Cardiac septum (tissue), 1 donor: Measurements from ENCODE around the gene CRYL1. TPM values are rescaled to one million over a fixed set of nuclear protein-coding genes. Genes with fewer than 3 reads are reported as not detected.

ENCODE experiments used
- DNase-seq: peaks from one replicate; pipeline ENCODE4 v3.0.0-alpha.2; 2020; ENCODE audit warnings: low spot score
- intact Hi-C: fragments of 100-400 bp; cut with DNase I; formaldehyde crosslinking; loops from one replicate; pipeline ENCODE4 v1.14.0; 2022
- total RNA-seq: library from RNA; stranded (reverse); fragmentation: NEBNext Ultra II Directional; extraction: Animal tissue kit (Norgen Biotek cat#: 25700); gene quantifications from one replicate; pipeline ENCODE4 v1.2.1, GENCODE V29; 2021
- donor health status: DM: no; HTN: no; CAD: no.

Gene CRYL1
- total RNA-seq, 1 donor from 2014 or later = 20.6 TPM

DNA sequence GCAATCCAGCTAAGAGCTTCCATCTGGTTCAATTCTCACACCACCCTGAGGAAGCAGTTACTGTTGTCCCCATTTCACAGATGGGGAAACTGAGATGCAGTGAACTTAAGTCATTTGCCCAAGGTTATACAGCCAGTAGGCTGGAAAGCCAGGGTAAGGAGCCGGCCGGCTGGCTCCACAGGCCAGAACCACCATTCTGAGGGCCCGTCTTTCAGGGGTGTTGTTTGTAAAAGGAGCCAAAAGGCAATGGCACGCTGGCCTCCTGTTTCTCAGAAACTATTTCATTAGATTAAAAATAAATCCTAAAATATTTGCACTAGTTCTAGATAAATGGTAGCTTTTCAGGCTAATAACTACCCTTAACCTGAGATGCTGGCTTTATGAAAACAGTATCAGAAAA lies 114.9 kb downstream of the CRYL1 start:
- DNase-seq = no peak
- intact Hi-C loops = no loop called here

DNA sequence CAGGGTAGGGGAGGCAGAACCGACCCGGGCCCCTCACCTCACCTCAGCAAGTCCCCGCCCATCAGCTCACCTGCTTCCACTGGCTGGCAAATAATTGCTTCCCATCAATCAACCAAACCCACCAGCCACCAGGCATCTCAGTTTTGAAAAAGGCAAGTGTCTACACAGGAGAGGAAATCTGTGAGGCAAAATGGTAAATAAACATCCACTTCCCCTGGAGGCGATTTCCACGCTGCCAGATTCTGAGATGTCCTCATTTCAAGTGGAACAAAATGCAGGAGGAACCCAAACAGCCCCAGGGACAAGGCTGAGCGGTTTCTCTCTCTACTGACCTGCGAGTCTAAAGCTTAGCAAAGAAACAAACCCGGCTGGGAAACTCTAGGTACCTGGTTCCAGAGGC lies 117.5 kb downstream of the CRYL1 start:
- no peak for DNase-seq
- intact Hi-C loops = no loop called here

DNA sequence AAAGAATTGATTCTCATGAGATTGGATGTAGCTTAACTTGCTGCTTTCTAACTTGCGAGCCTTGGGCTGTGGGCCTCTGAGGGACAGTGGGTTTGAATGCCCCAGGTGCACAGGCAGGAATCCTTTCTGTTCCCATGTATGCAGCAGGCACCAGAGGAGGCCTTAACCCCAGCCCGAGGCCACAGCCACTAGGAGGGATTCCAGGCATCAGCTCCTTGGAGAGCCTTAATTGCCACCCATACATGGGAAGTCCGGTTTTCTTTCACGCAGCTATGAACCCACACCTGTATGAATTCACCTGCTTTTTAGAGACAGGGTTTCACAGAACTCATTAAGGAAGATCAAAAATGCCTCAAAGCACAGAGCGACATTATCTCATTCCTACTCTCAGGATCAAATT lies 117.9 kb downstream of the CRYL1 start:
- DNase-seq = no peak
- intact Hi-C loops = no loop called here

DNA sequence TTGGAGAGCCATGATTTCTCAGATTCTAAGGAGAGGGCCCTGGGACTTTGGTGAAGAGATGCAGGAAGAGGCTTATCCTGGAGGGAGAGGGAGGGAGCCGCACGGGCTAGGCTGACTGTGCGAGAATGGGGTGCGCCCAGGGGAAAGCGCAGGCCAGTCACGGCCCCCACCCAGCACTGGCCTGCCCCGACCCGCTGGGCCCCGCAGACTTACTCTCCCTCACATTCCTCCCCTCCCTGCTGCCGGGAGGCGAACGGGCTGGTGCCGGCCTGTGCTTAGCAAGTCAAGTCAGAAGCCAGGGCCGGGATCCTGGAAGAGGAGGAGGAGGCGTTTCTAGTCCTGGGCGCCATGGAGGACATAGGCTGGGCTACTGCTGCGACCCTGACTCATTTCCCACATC lies 120.0 kb downstream of the CRYL1 start:
- intact Hi-C loops = no loop called here
- no peak for DNase-seq

DNA sequence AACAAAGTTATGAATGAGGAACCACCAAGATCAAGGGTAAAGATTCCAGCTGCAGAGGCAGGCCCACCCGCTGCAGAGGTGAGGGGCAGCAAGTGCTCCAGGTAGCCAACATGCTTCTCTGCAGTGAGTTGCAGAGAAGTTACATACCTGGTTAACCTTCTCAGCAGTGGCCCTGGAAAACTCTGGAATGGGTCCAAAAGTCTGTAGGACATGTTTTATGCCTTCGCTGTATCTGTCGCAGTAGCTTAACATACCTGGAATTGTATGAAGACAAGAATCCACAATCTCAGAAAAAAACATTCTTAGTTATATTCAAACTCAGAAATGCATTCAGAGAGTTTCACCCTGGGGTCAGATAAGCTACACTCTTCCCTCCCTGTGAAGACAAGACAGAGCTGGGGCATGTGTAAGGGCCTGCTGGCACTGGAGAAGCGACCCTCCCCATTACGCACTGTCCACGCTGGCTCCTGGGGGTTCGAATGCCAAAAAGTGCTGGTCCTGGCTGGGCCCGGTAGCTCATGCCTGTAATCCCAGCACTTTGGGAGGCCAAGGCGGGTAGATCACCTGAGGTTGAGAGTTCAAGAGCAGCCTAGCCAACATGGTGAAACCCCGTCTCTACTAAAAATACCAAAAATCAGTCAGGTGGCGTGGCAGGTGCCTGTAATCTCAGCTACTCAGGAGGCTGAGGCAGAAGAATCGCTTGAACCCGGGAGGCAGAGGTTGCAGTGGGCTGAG lies 121.0 kb downstream of the CRYL1 start:
- intact Hi-C loops = no loop called here
- DNase-seq = no peak

DNA sequence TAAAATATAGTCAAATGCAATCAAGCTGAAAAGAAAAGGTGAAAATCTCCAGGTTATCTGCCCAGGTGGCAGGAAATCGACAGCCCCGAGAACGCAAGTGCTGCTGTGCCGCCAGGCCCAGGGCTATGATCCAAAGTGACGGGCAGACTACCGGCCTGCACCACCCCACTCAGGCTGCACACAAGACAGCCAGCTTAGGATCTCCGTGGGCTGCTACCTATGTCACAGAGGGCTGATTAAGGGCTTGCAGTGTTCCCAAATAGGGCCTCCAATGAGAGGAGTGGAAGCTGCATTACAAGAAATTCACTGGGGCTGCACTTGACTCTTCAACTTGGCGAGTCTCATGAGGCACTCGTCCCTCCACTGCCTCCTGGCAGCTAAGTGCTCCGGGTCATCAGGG lies 121.8 kb downstream of the CRYL1 start:
- DNase-seq = no peak
- intact Hi-C loops = no loop called here

DNA sequence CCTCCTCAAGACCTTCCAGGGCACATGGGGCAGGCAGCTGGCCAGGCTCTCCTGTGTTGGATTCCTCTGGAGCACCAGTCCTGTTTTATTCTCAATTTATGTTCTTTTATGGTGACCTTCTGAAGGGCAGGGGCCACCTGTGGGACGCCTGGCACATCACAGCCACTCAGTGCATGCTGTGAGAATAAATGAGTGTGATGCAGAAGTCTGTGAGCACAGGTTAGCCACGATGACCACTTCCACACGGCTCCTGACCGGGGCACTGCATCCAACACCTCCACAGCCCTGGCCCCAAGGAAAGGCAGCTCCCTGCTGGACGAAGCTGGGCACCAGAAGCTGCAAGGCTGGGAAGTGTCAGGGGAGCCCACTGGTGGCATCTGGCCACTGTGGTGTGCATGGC lies 122.8 kb downstream of the CRYL1 start:
- intact Hi-C loops = no loop called here
- no peak for DNase-seq

DNA sequence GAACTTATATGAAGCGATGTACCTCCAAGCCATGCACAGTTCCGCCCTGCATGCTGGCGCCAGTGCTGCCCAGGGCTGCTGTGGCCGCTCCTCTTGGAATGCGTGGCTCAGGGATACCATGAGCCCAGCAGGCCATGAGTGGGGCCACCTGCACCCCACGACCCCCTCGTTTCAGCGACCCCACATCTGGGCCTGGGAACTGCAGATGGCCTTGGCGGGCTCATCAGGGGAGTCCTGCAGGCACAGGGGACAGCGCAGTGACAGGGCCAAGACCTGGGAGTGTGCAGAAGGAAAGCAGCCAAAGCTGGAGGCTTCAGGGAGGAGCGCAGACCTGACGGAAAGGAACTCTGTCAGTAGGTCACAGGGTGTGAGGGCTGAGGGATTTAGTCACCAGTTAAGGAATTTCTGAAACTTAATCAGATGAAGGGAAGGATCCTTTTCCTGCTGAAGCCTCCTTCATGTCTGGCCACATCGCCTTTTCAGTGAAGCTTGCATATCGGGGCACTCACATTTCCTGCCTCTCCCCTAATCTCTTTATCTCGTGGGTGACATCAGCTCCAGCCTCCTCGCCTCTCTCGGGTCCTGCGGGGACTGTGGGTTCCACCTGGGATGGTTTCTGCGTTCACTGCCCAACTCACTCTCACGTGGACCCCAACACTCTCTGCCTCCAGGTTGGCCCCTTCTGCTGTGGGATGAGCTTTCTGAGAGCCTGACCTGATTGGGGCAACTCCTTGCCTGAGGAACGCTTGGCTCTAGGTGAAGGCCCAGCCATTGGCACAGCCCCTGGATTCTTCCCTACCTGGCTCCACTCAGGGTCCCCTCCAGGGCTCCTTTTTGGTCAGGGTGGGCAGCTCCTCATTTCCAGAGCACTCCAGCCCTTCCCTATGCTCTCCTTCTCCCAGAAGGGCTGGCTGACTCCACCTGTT lies 123.5 kb downstream of the CRYL1 start:
- no peak for DNase-seq
- intact Hi-C loops = no loop called here

DNA sequence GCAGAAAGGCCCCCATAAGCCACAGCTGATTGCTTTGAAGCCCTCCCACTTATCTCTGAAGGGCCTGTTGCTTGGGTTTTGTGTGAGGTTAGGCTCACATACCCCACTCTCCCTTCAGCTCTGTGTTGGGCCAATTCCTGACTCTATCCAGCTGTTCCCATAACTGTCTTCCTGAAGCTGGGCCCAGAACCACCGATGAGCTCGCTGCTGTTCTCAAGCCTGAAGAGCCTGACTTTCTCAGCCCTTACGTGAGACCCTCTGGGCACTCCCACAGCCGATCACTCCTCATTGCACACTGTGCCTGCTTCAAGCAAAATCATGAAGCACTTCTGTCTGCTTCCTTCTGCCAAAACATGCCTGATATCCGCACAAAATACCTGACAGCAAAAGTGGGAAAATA lies 124.1 kb downstream of the CRYL1 start:
- DNase-seq = no peak
- intact Hi-C loops = no loop called here

DNA sequence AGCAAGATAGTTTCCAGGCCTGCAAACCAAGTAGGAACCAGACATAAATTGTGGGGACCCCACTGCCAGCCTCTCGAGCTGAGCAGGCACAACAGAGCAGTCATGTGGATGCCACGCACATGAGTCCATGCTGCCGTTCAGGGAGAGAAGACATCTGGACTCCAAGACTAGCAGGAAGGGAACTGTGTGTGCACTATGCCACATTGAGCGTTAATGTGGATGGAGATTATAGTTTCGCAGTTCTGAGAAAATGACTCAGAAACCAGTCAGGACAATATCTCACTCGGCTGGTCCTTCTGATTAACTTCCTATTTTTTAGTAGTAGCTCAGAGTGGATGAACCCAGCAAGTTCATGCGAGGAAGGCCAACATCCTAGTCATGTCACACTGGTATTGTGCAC lies 124.9 kb downstream of the CRYL1 start:
- intact Hi-C loops = no loop called here
- no peak for DNase-seq

DNA sequence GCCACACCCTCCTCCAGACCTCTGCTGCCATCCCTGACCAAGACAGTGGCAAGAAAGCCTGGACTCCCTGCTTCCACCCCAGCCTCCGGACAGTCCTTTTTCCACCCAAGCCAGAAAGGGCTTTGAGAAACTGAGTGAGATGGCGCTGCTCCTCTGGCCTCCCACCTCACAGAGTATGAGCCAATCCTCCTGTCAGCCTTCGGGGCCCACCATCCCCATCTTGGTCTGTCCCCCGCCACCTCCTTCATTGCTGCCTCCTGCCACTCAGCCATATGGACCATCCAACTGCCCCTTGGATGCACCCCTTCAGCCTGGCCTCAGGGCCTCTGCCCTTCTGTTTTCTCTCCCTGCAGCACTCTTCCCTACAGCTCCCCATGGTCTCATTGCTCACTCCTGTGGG lies 125.7 kb downstream of the CRYL1 start:
- intact Hi-C loops = no loop called here
- no peak for DNase-seq

DNA sequence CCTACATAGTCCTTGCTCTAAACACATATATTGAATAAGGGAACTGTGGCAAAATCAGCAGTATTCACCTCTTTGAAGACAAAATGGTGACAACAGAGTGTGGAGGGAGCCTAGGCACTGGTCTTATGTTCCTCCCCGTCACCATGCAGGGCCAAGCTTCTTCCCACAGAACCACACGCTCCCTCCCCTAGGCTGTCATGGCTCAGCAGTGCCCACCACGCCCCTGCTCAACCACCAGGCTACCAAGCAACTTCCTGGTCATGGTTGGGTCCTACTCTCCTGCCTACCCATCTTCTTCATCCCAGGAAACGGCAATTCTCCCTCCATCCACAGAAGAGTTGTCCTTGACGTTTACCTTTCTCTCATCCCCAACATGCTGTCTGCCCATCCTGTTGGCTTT lies 126.1 kb downstream of the CRYL1 start:
- no peak for DNase-seq
- intact Hi-C loops = no loop called here

DNA sequence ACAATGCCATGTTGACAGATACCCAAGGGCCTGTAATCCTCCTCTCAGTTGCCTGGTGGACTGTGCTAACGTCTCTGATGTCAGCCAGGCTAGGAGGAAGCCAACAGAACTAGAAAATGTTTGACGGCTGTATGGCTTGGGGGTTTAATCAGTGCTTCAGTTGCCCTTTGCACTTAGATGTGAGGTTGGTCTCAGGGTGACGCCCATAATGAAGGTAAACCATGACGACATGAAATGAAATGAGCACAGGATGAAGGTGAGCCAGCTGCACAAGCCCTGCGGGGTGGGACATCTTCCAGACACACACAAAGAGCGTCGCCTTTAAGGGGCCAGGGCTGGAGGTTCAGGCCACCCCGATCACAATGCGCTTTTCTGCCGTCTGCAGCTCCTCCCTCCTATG lies 127.2 kb downstream of the CRYL1 start:
- intact Hi-C loops = no loop called here
- no peak for DNase-seq

DNA sequence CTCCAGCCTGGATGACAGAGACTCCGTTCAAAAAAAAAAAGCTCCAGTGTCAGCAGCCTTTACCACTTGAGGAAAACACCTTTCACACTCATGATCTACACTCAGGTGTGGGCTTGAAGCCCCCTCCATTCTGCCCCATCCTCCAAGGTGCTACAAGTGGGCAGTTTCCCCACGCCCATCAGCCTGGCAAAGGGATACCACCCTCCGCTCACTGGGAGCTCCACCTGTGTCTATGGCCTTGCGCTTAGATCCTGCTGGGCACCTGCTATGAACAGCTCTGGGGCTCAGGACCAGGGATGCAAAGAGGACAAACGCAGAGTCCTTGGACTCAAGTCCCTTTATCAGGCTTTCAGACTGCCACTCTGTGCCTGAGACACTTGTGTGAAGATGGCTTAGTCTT lies 127.8 kb downstream of the CRYL1 start:
- DNase-seq = no peak
- intact Hi-C loops = no loop called here

DNA sequence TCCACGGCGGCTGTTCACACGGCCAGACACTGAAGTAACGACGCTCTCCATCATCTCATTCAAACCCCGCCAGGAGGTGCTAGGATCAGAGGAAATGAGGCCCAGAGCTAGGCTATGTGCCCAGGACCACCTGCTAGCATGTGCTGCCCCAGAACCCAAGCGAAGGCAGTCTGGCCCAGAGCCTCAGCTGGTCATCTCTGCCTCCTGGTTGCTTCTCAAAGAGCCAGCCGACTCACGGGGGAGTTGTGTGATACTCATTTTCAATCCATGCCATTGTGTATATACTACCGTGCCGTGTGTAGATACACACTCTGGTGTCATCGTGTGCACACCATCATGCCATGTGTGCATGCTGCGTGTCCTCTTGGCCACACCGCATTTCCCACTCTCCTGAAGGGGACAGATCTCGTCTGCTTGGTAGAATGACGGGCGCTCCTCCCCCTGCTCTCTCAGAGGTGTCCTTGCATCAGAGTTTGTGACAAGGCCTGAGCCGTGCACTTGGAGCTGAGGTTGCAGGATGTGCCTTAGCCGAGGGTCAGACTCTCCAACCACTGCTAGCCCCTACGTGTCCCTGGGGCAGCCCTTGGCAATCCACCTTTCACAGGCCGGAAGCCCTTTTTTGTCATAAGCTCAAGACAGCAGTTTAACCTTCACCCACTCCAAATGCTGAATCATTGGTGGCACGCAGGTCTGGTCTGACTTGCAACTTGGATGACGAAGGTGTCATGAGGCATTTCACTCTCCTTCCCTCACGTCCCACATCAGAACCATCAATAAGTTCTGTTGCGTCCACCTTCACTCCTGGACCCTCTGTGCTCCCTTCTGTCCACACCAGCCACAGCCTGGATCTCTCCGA lies 130.4 kb downstream of the CRYL1 start:
- no peak for DNase-seq
- intact Hi-C loops = no loop called here

DNA sequence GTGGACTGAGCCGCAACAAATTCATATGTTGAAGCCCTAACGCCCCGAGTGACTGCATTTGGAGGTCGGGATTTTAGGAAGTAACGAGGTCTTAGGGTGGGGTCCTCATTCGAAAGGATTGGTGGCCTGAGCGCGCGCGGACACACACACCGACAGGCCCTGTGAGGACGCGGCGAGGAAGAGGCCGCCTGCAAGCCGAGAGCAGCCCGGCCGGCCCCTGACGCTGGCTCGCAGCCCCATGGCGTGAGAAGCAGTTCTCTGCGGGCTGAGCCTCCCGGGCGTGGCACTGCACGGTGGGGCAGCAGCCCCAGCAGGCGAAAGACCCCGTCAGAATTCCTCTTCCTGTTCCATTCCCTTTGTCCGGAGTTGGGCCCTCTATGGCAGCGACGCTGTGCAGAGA lies 131.2 kb downstream of the CRYL1 start:
- intact Hi-C loops = no loop called here
- no peak for DNase-seq

DNA sequence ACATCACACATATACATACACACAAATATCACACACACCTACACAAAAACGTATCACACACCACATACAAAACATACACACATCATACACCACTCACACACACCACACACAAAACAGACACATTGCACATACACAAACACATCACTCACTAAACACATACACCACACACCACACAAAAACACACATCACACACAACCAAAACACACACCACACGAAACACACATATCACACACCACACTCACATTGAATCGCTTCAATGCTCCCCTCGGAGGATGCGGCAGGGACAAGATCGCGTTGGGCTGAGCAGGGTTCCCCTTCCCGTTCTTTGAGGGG lies 131.5 kb downstream of the CRYL1 start:
- intact Hi-C loops = no loop called here
- no peak for DNase-seq

DNA sequence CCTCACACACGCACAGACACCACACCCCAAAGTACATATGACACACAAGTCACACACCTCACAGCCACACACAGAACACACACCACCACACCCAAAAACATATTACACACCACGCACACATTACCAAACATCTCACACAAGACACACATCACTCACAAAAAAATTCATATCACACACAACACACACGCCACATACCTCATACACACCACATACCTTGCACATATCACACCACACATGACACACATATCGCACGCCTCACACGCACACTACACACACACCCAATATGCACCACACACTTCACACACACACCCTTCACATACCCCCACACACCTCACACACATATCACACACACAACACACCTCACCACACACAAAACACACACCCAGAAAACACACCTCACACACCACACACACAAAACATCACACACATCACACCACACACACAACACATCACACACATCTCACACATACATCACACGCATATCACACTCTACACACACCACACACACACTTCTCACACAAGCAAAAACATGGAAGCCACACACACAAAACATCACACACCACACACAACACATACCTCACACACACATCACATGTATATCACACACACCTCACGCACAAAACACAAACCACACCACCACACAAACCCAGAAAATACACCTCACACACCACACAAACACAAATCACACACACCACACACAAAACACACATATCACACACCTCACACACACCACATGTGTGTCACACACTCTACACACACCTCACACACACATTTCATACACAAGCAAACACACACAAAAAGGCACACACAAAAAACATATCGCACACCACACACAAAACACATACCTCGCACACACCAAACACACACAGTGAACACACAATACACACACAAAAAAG lies 132.1 kb downstream of the CRYL1 start:
- DNase-seq = no peak
- intact Hi-C loops = no loop called here

DNA sequence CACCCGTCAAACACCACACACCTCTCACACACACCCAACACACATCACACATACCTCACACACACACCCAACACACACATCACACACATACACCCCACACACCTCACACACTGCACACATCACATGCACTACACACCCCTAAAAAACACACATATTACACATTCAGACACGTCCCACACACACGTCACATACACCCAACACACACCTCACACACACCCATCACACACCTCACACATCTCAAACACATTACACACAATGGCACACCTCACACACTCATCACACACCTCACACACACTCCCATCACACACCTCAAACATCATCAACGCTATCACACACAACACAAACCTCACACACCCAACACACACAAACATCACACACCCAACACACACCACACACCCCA lies 133.1 kb downstream of the CRYL1 start:
- DNase-seq = no peak
- intact Hi-C loops = no loop called here
